H9 (cell line): Measurements from ENCODE around the gene NME4. TPM values are rescaled to one million over a fixed set of nuclear protein-coding genes. Genes with fewer than 3 reads are reported as not detected.

ENCODE experiments used
- DNase-seq: peaks from one replicate; pipeline ENCODE4 v3.0.0-alpha.2; 2017
- H2AFZ ChIP-seq: one replicate; pipeline ENCODE4 v1.6.1; 2013; ENCODE audit warnings: mild to moderate bottlenecking, low read length, control low read depth, moderate library complexity
- H2AK5ac ChIP-seq: 2 replicates; pipeline ENCODE4 v1.6.1; 2013; ENCODE audit warnings: low read length, control low read depth, mixed read lengths; ENCODE audit not compliant: insufficient read length
- H2BK120ac ChIP-seq: one replicate; pipeline ENCODE4 v1.6.1; 2013; ENCODE audit warnings: low read depth, mild to moderate bottlenecking, low read length, control low read depth, inconsistent platforms; ENCODE audit not compliant: poor library complexity, severe bottlenecking
- H2BK12ac ChIP-seq: 2 replicates; pipeline ENCODE4 v1.6.1; 2013; ENCODE audit warnings: low read length, control low read depth, mixed read lengths, low read depth; ENCODE audit not compliant: insufficient read length
- H2BK15ac ChIP-seq: 2 replicates; pipeline ENCODE4 v1.6.1; 2013; ENCODE audit warnings: low read depth, low read length, control low read depth
- H2BK20ac ChIP-seq: one replicate; pipeline ENCODE4 v1.6.1; 2013; ENCODE audit warnings: low read depth, mild to moderate bottlenecking, low read length, control low read depth, inconsistent platforms; ENCODE audit not compliant: poor library complexity, severe bottlenecking
- H2BK5ac ChIP-seq: 2 replicates; pipeline ENCODE4 v1.6.1; 2013; ENCODE audit warnings: low read length, control low read depth, mixed read lengths; ENCODE audit not compliant: insufficient read length
- H3K14ac ChIP-seq: 2 replicates; pipeline ENCODE4 v1.6.1; 2013; ENCODE audit warnings: low read length, control low read depth; ENCODE audit not compliant: insufficient read depth
- H3K18ac ChIP-seq: 2 replicates; pipeline ENCODE4 v1.6.1; 2013; ENCODE audit warnings: low read depth, mild to moderate bottlenecking, mixed read lengths, low read length, control low read depth; ENCODE audit not compliant: insufficient read length
- H3K23ac ChIP-seq: 2 replicates; pipeline ENCODE4 v1.6.1; 2013; ENCODE audit warnings: low read length, control low read depth, mixed read lengths, low read depth; ENCODE audit not compliant: insufficient read length
- H3K23me2 ChIP-seq: 2 replicates; pipeline ENCODE4 v1.6.1; 2013; ENCODE audit warnings: low read depth, mild to moderate bottlenecking, mixed read lengths, low read length, control low read depth; ENCODE audit not compliant: insufficient read length, poor library complexity, severe bottlenecking
- H3K27ac ChIP-seq: 2 replicates; pipeline ENCODE4 v1.5.1; 2013; ENCODE audit warnings: low read length, control low read depth, mixed read lengths, low read depth; ENCODE audit not compliant: insufficient read length
- H3K27me3 ChIP-seq: 2 replicates; pipeline ENCODE4 v1.6.1; 2013; ENCODE audit warnings: low read length, control low read depth, inconsistent platforms; ENCODE audit not compliant: insufficient read depth
- H3K4ac ChIP-seq: 2 replicates; pipeline ENCODE4 v1.6.1; 2013; ENCODE audit warnings: low read depth, mild to moderate bottlenecking, control low read depth, inconsistent platforms, low read length, moderate library complexity
- H3K4me1 ChIP-seq: 2 replicates; pipeline ENCODE4 v1.6.1; 2013; ENCODE audit warnings: low read length, control low read depth, inconsistent platforms; ENCODE audit not compliant: insufficient read depth
- H3K4me2 ChIP-seq: 2 replicates; pipeline ENCODE4 v1.6.1; 2013; ENCODE audit warnings: low read length, control low read depth, mixed read lengths; ENCODE audit not compliant: insufficient read length, insufficient read depth
- H3K56ac ChIP-seq: 2 replicates; pipeline ENCODE4 v1.6.1; 2013; ENCODE audit warnings: low read depth, mild to moderate bottlenecking, mixed read lengths, low read length, control low read depth; ENCODE audit not compliant: insufficient read length
- H3K79me1 ChIP-seq: 2 replicates; pipeline ENCODE4 v1.6.1; 2013; ENCODE audit warnings: low read depth, mild to moderate bottlenecking, moderate library complexity, low read length, control low read depth, inconsistent platforms; ENCODE audit not compliant: insufficient read depth, poor library complexity, severe bottlenecking
- H3K79me2 ChIP-seq: 2 replicates; pipeline ENCODE4 v1.6.1; 2013; ENCODE audit warnings: low read length, control low read depth, inconsistent platforms; ENCODE audit not compliant: insufficient read depth
- H3K9ac ChIP-seq: 2 replicates; pipeline ENCODE4 v1.6.1; 2013; ENCODE audit warnings: low read length, control low read depth, mixed read lengths; ENCODE audit not compliant: insufficient read length; ENCODE audit errors: extremely low read depth
- H3K9me3 ChIP-seq: one replicate; pipeline ENCODE4 v1.6.1; 2013; ENCODE audit warnings: low read depth, low read length, inconsistent platforms; ENCODE audit not compliant: control insufficient read depth
- H3T11ph ChIP-seq: one replicate; pipeline ENCODE4 v1.6.1; 2013; ENCODE audit warnings: mild to moderate bottlenecking, low read length, control low read depth, inconsistent platforms
- H4K20me1 ChIP-seq: one replicate; pipeline ENCODE4 v1.6.1; 2013; ENCODE audit not compliant: control insufficient read depth, insufficient read length, insufficient read depth
- H4K5ac ChIP-seq: 2 replicates; pipeline ENCODE4 v1.6.1; 2013; ENCODE audit warnings: low read depth, mild to moderate bottlenecking, mixed read lengths, low read length, control low read depth; ENCODE audit not compliant: insufficient read length
- H4K8ac ChIP-seq: replicated peaks from 2 replicates; pipeline ENCODE4 v1.6.1; 2013; ENCODE audit warnings: low read length, control low read depth, mixed read lengths, low read depth; ENCODE audit not compliant: insufficient read length
- H4K91ac ChIP-seq: 2 replicates; pipeline ENCODE4 v1.6.1; 2013; ENCODE audit warnings: low read depth, mild to moderate bottlenecking, moderate library complexity, mixed read lengths, low read length, control low read depth; ENCODE audit not compliant: insufficient read length
- H3K27ac Mint-ChIP-seq, 3 experiments: 2 replicates in 2 of 3; 3 replicates in 1 of 3; pipeline ENCODE4 v1.8.0; 2020 to 2021; ENCODE audit warnings: mixed read lengths in 3 of 3, mild to moderate bottlenecking in 1 of 3, moderate library complexity in 1 of 3
- H3K27me3 Mint-ChIP-seq: 2 replicates; pipeline ENCODE4 v1.8.0; 2021; ENCODE audit warnings: low read depth, mild to moderate bottlenecking, moderate library complexity, mixed read lengths
- H3K36me3 Mint-ChIP-seq, 3 experiments: 2 replicates in 2 of 3; 3 replicates in 1 of 3; pipeline ENCODE4 v1.8.0; 2020 to 2021; ENCODE audit warnings: low read depth in 3 of 3, mixed read lengths in 3 of 3; ENCODE audit not compliant: insufficient read depth in 1 of 3
- H3K4me1 Mint-ChIP-seq, 2 experiments: 2 replicates each; pipeline ENCODE4 v1.8.0; 2020; ENCODE audit warnings: mixed read lengths in 2 of 2
- H3K4me3 Mint-ChIP-seq, 2 experiments: 2 replicates in 1 of 2; 3 replicates in 1 of 2; pipeline ENCODE4 v1.8.0; 2020 to 2021; ENCODE audit warnings: mild to moderate bottlenecking in 2 of 2, mixed read lengths in 2 of 2, moderate library complexity in 1 of 2
- H3K9me3 Mint-ChIP-seq, 2 experiments: 2 replicates in 1 of 2; 3 replicates in 1 of 2; pipeline ENCODE4 v1.8.0; 2020; ENCODE audit warnings: mild to moderate bottlenecking in 2 of 2, mixed read lengths in 2 of 2, moderate library complexity in 1 of 2
- WGBS: extraction: QIAGEN DNeasy Blood & Tissue Kit; methylation state at CpG from one replicate; pipeline ENCODE4 v1.1.7; 2013; ENCODE audit warnings: missing lambda C conversion rate, low lambda C conversion rate, mixed read lengths; ENCODE audit not compliant: insufficient read length; ENCODE audit errors: extremely low coverage; 5-methylcytosine and 5-hydroxymethylcytosine counted together
- long read RNA-seq: library from polyadenylated mRNA; unstranded; transcript quantifications from one replicate; pipeline ENCODE4 v2.0.0, GENCODE V29; 2020
- total RNA-seq: library from RNA; stranded (reverse); gene quantifications from 2 replicates; pipeline ENCODE4 v1.2.1, GENCODE V29; 2021
- TF ChIP-seq, protein P1 (sequence below): fragments of 200-600 bp; sonication (generic); conservative IDR thresholded peaks from 3 replicates; pipeline ENCODE4 v1.8.0; 2021; ENCODE audit warnings: antibody characterized with exemption, mild to moderate bottlenecking

The NME4 gene
- total RNA-seq: 319 and 320 TPM in 2 replicates
- long read RNA-seq, transcript NME4-201 (5 exons, 995 nt): major isoform, 61 of 98 reads
- long read RNA-seq, transcript NME4-211 (6 exons, 1,193 nt): minor isoform, 6 of 98 reads
- long read RNA-seq, partial matches to known transcripts: 22 of 98 reads
- long read RNA-seq, other reads (novel, unspliced or antisense): 7 of 98 reads

DNA sequence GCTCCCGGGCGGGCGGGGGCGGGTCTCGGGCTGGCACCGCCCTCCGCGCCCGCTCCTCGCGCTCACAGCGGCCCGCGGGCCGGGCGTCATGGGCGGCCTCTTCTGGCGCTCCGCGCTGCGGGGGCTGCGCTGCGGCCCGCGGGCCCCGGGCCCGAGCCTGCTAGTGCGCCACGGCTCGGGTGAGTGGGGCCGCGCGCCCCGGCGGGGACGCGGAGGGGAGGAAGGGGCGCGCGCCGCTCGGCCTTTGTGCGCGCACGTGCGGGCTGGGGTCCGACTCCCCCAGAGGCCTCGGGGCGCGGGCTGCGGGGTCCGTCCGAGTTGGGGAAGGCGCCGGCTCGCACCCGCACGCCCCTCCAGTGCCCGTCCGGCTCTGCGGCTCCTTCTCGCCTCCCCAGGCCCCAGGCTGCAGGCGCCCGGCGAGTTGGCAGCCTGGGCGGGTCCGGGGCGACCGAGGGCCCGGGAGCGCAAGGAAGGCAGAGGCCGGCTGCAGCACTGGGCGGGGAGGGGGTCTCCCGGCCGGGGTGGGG is at the start of gene NME4:
TSS of gene NME4 (plus strand) at position 65 of the 527 bp plus-strand sequence. CDS start at position 89, 24 bp downstream.
- Histone ChIP-seq H2BK120ac (no peak within 1 kb of the TSS), H2BK15ac (no peak within 1 kb of the TSS), H3K79me1 (no peaks in the 10 kb centered on the region), H4K5ac (no peak within 1 kb of the TSS), H4K8ac (no peak within 1 kb of the TSS), H3K14ac (peak within 1 kb of the TSS; percentile 80), H3T11ph (no peak within 1 kb of the TSS), H3K4ac (no peak within 1 kb of the TSS), H4K20me1 (peaks cover 2% of the 10 kb centered on the region), H4K91ac (no peak within 1 kb of the TSS), H3K79me2 (no peaks in the 10 kb centered on the region), H2AFZ (no peak within 1 kb of the TSS), H3K56ac (no peak within 1 kb of the TSS), H2AK5ac (no peak within 1 kb of the TSS), H3K23me2 (no peaks in the 10 kb centered on the region), H2BK12ac (no peak within 1 kb of the TSS), H3K23ac (no peak within 1 kb of the TSS), H3K4me1 (peaks cover 2% of the 10 kb centered on the region; the same call in 1 of the 2 replicates), H2BK20ac (no peak within 1 kb of the TSS), H3K9me3 (no peaks in the 10 kb centered on the region), H3K18ac (peak within 1 kb of the TSS; percentile 11), H3K27me3 (no peaks in the 10 kb centered on the region), H3K9ac (no peak within 1 kb of the TSS), H3K27ac (no peak within 1 kb of the TSS), H3K4me2 (peak within 1 kb of the TSS; percentile 36), H2BK5ac (no peak within 1 kb of the TSS)
- WGBS: no CpG with 5 or more reads among the region's 75 CpGs
- Mint-ChIP-seq H3K36me3 (peaks cover 18 to 30% (median 29%) of the 10 kb centered on the region in 3 experiments), H3K4me1 (peaks cover 22 to 24% of the 10 kb centered on the region in 2 experiments), H3K9me3 (peaks cover 2 to 9% of the 10 kb centered on the region in 2 experiments), H3K27me3 (no peaks in the 10 kb centered on the region), H3K4me3 (peak within 1 kb of the TSS; percentile 80 to 94), H3K27ac (peak within 1 kb of the TSS; percentile 96 to 97 (median 97))
- peak; percentile 66 for DNase-seq
- TF ChIP-seq, protein P1, sequence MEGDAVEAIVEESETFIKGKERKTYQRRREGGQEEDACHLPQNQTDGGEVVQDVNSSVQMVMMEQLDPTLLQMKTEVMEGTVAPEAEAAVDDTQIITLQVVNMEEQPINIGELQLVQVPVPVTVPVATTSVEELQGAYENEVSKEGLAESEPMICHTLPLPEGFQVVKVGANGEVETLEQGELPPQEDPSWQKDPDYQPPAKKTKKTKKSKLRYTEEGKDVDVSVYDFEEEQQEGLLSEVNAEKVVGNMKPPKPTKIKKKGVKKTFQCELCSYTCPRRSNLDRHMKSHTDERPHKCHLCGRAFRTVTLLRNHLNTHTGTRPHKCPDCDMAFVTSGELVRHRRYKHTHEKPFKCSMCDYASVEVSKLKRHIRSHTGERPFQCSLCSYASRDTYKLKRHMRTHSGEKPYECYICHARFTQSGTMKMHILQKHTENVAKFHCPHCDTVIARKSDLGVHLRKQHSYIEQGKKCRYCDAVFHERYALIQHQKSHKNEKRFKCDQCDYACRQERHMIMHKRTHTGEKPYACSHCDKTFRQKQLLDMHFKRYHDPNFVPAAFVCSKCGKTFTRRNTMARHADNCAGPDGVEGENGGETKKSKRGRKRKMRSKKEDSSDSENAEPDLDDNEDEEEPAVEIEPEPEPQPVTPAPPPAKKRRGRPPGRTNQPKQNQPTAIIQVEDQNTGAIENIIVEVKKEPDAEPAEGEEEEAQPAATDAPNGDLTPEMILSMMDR: no peak
